HFFc6 (cell line): ENCODE data around the gene EML3. TPM values are rescaled to one million over a fixed set of nuclear protein-coding genes. Genes with fewer than 3 reads are reported as not detected.

ENCODE experiments used
- DNase-seq: peaks from one replicate; pipeline ENCODE4 v3.0.0-alpha.2; 2018
- H3K27ac Mint-ChIP-seq: 2 replicates; pipeline ENCODE4 v1.8.0; 2020; ENCODE audit warnings: mild to moderate bottlenecking, mixed read lengths
- H3K27me3 Mint-ChIP-seq: 2 replicates; pipeline ENCODE4 v1.8.0; 2021; ENCODE audit warnings: mild to moderate bottlenecking, moderate library complexity, mixed read lengths; ENCODE audit not compliant: insufficient read depth
- H3K36me3 Mint-ChIP-seq: 2 replicates; pipeline ENCODE4 v1.8.0; 2021; ENCODE audit warnings: low read depth, mixed read lengths
- H3K4me1 Mint-ChIP-seq: 2 replicates; pipeline ENCODE4 v1.8.0; 2020; ENCODE audit warnings: low read depth, mixed read lengths
- H3K4me3 Mint-ChIP-seq: 2 replicates; pipeline ENCODE4 v1.8.0; 2020; ENCODE audit warnings: mild to moderate bottlenecking, moderate library complexity, mixed read lengths
- H3K9me3 Mint-ChIP-seq: 2 replicates; pipeline ENCODE4 v1.8.0; 2020; ENCODE audit warnings: mild to moderate bottlenecking, mixed read lengths
- CTCF ChIP-seq: fragments of 200-600 bp; sonication (generic); IDR thresholded peaks from 2 replicates; pipeline ENCODE4 v1.5.0; 2021; ENCODE audit warnings: antibody characterized with exemption, mild to moderate bottlenecking
- total RNA-seq, 6 experiments: library from RNA; stranded (reverse); fragmentation: NEBNext Ultra II Directional; extraction: Animal tissue kit (Norgen Biotek cat#: 25700); gene quantifications; 2 replicates in 1 of 6; 3 replicates in 5 of 6; pipeline ENCODE4 v1.2.3, GENCODE V29; 2021

Gene EML3
- total RNA-seq, 6 experiments from 2014 or later, result 32.5 to 39.6 (median 36.4) TPM

- H3K4me1 Mint-ChIP-seq, result peaks cover 7% of the 10 kb centered on the region
- H3K9me3 Mint-ChIP-seq, result no peaks in the 10 kb centered on the region
- peaks cover 27% of the 10 kb centered on the region; the same call in 1 of the 2 replicates for H3K36me3 Mint-ChIP-seq
- no peak overlapping the region; the same call in 1 of the 2 replicates for H3K27ac Mint-ChIP-seq
- no peak overlapping the region for H3K4me3 Mint-ChIP-seq
- no peak for DNase-seq
- no peak for TF ChIP-seq CTCF
- H3K27me3 Mint-ChIP-seq, result peaks cover 3% of the 10 kb centered on the region
These were observed 31.4 kb downstream of the EML3 start for GRCh38 chr11:62580959-62581715.

GRCh38 chr11:62579252-62579651, 33.3 kb downstream of the EML3 start:
- no peak for TF ChIP-seq CTCF
- Mint-ChIP-seq H3K27me3 (peaks cover 4% of the 10 kb centered on the region), H3K27ac (no peak overlapping the region), H3K9me3 (no peaks in the 10 kb centered on the region), H3K36me3 (peaks cover 27% of the 10 kb centered on the region; the same call in 1 of the 2 replicates), H3K4me3 (no peak overlapping the region), H3K4me1 (peaks cover 26% of the 10 kb centered on the region)
- DNase-seq, result no peak

GRCh38 chr11:62578541-62578940, 34.0 kb downstream of the EML3 start:
- TF ChIP-seq CTCF, result no peak
- DNase-seq, result no peak
- Mint-ChIP-seq H3K36me3 (peaks cover 28% of the 10 kb centered on the region), H3K27ac (no peak overlapping the region), H3K4me1 (peaks cover 28% of the 10 kb centered on the region), H3K4me3 (no peak overlapping the region), H3K9me3 (no peaks in the 10 kb centered on the region), H3K27me3 (peaks cover 4% of the 10 kb centered on the region)

GRCh38 chr11:62577046-62577714, 35.4 kb downstream of the EML3 start:
- H3K36me3 Mint-ChIP-seq, result peaks cover 42% of the 10 kb centered on the region
- H3K9me3 Mint-ChIP-seq, result no peaks in the 10 kb centered on the region
- H3K27me3 Mint-ChIP-seq, result peaks cover 4% of the 10 kb centered on the region
- H3K4me3 Mint-ChIP-seq, result no peak overlapping the region
- TF ChIP-seq CTCF, result no peak
- no peak for DNase-seq
- H3K27ac Mint-ChIP-seq, result peak overlapping the region; percentile 15; the same call in 1 of the 2 replicates
- H3K4me1 Mint-ChIP-seq, result peaks cover 36% of the 10 kb centered on the region

GRCh38 chr11:62575837-62576236, 36.7 kb downstream of the EML3 start:
- peaks cover 50% of the 10 kb centered on the region for H3K4me1 Mint-ChIP-seq
- peaks cover 4% of the 10 kb centered on the region for H3K27me3 Mint-ChIP-seq
- no peak for DNase-seq
- H3K36me3 Mint-ChIP-seq, result peaks cover 46% of the 10 kb centered on the region
- H3K9me3 Mint-ChIP-seq, result no peaks in the 10 kb centered on the region
- H3K4me3 Mint-ChIP-seq, result peak overlapping the region; percentile 98; the same call in 1 of the 2 replicates
- no peak for TF ChIP-seq CTCF
- peak overlapping the region; percentile 96 for H3K27ac Mint-ChIP-seq
